Measurements from ENCODE around the gene NIP7. TPM values are rescaled to one million over a fixed set of nuclear protein-coding genes. Genes with fewer than 3 reads are reported as not detected.

Gene NIP7
- total and polyA plus RNA-seq, 3 donors from 2014 or later: 16.2 to 22.4 (median 17.2) TPM

DNA sequence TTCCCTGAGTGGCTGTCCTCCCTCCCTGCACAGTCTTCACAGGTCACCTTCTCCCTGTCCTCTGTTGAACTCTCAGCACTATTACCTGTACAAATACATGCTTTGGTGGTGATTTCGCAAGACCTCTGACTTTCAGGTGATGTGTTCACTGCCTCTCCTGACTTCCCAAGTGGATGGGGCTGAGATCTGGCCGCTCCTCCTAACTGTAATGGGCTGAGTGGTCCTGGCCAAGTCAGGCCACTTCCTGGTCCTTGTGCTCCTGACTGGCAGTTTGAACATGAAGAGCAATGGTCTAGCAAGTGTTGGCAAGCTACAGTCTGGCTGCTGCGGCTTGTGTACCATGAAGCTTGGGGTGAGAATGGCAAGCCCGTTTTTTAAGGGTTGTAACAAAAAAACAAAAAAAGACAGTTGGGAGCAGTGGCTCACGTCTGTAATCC lies 23.7 kb downstream of the NIP7 start:
- Histone ChIP-seq H3K36me3 (ENCODE audit: low read depth, missing control alignments) (no peaks in the 10 kb centered on the region), H3K9me3 (no peaks in the 10 kb centered on the region), H3K4me3 (no peak overlapping the region), H3K4me1 (no peaks in the 10 kb centered on the region), H3K27me3 (no peaks in the 10 kb centered on the region), H3K27ac (no peak overlapping the region)
- WGBS, 2 donors: 90% methylated on average over 5 of the region's 5 CpGs
- no peak for DNase-seq
- intact Hi-C loops (cut with DNase I; ENCODE audit: low total_unique reads): no loop called here
- TF ChIP-seq, protein P1, sequence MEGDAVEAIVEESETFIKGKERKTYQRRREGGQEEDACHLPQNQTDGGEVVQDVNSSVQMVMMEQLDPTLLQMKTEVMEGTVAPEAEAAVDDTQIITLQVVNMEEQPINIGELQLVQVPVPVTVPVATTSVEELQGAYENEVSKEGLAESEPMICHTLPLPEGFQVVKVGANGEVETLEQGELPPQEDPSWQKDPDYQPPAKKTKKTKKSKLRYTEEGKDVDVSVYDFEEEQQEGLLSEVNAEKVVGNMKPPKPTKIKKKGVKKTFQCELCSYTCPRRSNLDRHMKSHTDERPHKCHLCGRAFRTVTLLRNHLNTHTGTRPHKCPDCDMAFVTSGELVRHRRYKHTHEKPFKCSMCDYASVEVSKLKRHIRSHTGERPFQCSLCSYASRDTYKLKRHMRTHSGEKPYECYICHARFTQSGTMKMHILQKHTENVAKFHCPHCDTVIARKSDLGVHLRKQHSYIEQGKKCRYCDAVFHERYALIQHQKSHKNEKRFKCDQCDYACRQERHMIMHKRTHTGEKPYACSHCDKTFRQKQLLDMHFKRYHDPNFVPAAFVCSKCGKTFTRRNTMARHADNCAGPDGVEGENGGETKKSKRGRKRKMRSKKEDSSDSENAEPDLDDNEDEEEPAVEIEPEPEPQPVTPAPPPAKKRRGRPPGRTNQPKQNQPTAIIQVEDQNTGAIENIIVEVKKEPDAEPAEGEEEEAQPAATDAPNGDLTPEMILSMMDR (IDR thresholded peaks at IDR 0.05): no peak
- no peak for TF ChIP-seq POLR2A (IDR thresholded peaks at IDR 0.05)

DNA sequence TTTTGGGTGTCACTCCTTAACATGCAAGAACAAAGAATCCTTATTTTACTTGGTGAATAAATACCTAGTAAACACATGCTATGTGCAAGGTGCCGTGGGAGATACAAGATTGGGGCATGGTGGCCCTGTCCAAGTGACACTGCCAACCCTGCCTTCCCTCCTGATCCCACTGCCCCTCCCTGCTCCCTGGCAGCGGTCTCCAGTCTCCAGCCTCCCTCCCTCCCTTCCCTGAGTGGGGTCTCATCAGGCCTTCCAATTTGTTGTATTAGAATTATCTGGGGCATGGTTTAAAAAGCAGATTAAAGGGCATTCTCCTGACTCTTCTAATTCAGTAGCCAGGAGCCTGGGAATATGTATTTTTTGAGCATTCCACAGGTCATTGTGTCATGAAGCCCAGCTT lies 24.5 kb downstream of the NIP7 start:
- H3K36me3 ChIP-seq (ENCODE audit: low read depth, missing control alignments): no peaks in the 10 kb centered on the region
- no peak for DNase-seq
- intact Hi-C loops (cut with DNase I; ENCODE audit: low total_unique reads): no loop called here

DNA sequence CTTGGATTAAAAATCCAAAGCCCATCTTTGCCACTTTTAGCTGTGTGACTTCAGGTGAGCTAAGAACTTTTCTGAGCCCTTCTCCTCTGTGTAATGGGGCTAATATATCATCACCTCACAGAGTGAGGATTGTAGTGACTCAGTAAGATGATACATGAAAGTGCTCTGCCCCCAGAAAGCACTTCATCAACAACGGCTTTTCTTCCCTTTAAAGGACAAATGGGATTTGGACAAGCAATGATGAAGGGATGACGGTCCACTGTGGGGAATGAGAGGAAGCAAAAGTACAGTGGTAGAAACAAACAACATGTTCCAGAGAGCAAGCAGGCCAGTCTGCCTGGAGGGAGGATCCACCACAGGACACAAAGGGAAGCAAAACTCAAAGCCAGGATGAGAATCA lies 26.3 kb downstream of the NIP7 start:
- no peak for TF ChIP-seq POLR2A (IDR thresholded peaks at IDR 0.05)
- TF ChIP-seq, protein P1 (IDR thresholded peaks at IDR 0.05): no peak
- no peaks in the 10 kb centered on the region for H3K4me1 ChIP-seq
- no peak overlapping the region for H3K4me3 ChIP-seq
- no peaks in the 10 kb centered on the region for H3K27me3 ChIP-seq
- WGBS, 2 donors: 81 to 85% methylated on average over 2 of the region's 2 CpGs
- no peaks in the 10 kb centered on the region for H3K9me3 ChIP-seq
- no peaks in the 10 kb centered on the region for H3K36me3 ChIP-seq (ENCODE audit: low read depth, missing control alignments)
- intact Hi-C loops (cut with DNase I; ENCODE audit: low total_unique reads): no loop called here
- H3K27ac ChIP-seq: no peak overlapping the region
- no peak for DNase-seq

More for the DNA sequence above, 24.5 kb downstream of the NIP7 start:
- no peaks in the 10 kb centered on the region for H3K9me3 ChIP-seq
- no peak overlapping the region for H3K4me3 ChIP-seq
- H3K27me3 ChIP-seq: no peaks in the 10 kb centered on the region
- WGBS, 2 donors: 75 to 91% methylated on average over 2 of the region's 2 CpGs
- H3K4me1 ChIP-seq: no peaks in the 10 kb centered on the region
- TF ChIP-seq POLR2A (IDR thresholded peaks at IDR 0.05): no peak
- TF ChIP-seq, protein P1 (IDR thresholded peaks at IDR 0.05): no peak
- no peak overlapping the region for H3K27ac ChIP-seq

DNA sequence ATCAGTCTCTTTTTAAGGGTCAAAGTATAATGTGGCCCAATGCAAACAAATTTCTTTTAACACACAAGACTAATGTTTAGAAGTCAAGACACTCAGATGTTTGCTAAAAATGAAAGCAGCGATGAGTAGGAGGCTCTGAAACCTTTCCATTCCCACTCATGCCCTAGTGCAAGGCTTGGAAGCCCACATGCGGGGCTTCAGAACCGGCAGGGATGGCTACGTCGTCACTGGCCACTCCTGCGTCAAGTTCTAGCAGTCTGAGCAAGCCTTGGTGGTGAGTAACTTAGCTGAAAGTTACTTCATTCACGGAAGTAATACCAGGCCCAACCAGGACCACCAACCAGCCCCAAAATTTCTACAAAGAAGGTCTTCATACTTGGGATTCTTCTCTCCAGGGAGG lies 26.9 kb downstream of the NIP7 start:
- intact Hi-C loops (cut with DNase I; ENCODE audit: low total_unique reads): no loop called here
- TF ChIP-seq, protein P1 (IDR thresholded peaks at IDR 0.05): no peak
- TF ChIP-seq POLR2A (IDR thresholded peaks at IDR 0.05): no peak
- no peak overlapping the region for H3K27ac ChIP-seq
- H3K36me3 ChIP-seq (ENCODE audit: low read depth, missing control alignments): no peaks in the 10 kb centered on the region
- no peaks in the 10 kb centered on the region for H3K9me3 ChIP-seq
- H3K27me3 ChIP-seq: no peaks in the 10 kb centered on the region
- DNase-seq: no peak
- no peaks in the 10 kb centered on the region for H3K4me1 ChIP-seq
- WGBS, 2 donors: 92 to 93% methylated on average over 7 of the region's 7 CpGs
- no peak overlapping the region for H3K4me3 ChIP-seq

DNA sequence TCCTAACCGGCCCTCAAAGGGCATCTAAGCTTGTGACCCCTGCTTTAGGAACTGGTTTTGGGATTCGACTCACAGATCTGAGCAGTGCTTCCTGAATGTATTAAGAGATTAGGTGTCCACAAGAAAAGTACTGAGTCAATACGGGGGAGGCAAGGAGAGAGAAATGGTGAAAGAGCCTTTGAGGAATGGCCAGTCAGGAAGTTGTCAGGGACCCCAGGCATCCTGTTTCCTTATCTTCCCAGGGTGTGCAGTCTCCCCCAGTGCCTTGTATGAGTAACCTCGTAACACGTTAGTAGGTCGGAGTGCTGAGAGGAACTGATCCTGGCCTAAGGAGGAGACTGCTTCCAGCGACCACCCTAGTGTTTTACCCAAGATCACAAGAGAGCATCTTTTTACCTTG lies 28.4 kb downstream of the NIP7 start:
- Histone ChIP-seq H3K4me1 (no peaks in the 10 kb centered on the region), H3K9me3 (no peaks in the 10 kb centered on the region), H3K36me3 (ENCODE audit: low read depth, missing control alignments) (no peaks in the 10 kb centered on the region), H3K27ac (no peak overlapping the region), H3K4me3 (no peak overlapping the region), H3K27me3 (no peaks in the 10 kb centered on the region)
- TF ChIP-seq, protein P1 (IDR thresholded peaks at IDR 0.05): no peak
- no peak for TF ChIP-seq POLR2A (IDR thresholded peaks at IDR 0.05)
- WGBS, 2 donors: 76 to 82% methylated on average over 7 of the region's 7 CpGs
- intact Hi-C loops (cut with DNase I; ENCODE audit: low total_unique reads): no loop called here
- DNase-seq: no peak

Measured in testis (tissue), 3 donors.